GM10248 (cell line): ENCODE data around the gene CRIM1.

Experiments used
- CTCF ChIA-PET: fragments of 300-600 bp; sonication (Branson Sonifier 250); formaldehyde crosslinking; extraction: SDS; loops from one replicate; lab custom pipeline; 2021; ENCODE audit warnings: antibody characterized with exemption; lab: Yijun Ruan, JAX
- POLR2A ChIA-PET: fragments of 350-650 bp; sonication (Branson Sonifier 250); formaldehyde crosslinking; extraction: SDS; loops from one replicate; lab custom pipeline; 2020; ENCODE audit warnings: antibody characterized with exemption; lab: Yijun Ruan, JAX
- DNase-seq: peaks from one replicate; pipeline ENCODE4 v3.0.0; 2012; ENCODE audit errors: extremely low spot score
- TF ChIP-seq, protein P1 (sequence below): IDR thresholded peaks from 2 replicates; pipeline ENCODE4 v1.5.1; 2012; ENCODE audit warnings: mild to moderate bottlenecking, low read depth; ENCODE audit errors: extremely low read depth, missing control alignments, control extremely low read depth

CRIM1 gene

DNA sequence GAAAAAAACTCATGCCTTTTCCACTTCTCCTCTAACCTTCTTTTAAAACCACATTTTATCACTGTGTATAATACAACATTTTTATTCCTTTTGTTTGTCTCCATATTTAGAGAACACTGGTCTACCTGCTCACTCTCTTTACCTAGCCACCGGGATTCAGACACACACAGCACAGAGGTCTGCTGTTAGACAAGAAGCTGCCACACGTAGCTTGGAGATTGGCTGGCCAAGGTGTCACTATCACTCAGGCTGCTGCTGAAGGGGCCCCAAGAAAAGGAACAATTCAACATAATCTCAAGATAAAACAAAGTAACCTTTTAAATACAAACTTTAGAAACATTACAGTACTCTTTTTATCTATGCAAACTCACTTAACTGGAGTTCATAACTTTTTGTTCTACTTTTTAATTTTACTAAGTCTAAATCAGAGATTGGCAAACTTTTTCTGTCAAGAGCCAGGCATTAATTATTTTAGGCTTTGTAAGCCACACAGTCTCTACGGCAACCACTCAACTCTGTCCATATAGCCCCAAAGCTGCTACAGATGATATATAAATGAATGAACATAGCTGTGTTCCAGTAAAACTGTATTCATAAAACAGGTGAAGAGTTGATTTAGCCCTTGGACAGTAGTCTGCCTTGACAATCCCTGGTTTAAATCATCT, 216.6 kb downstream of the CRIM1 start:
- CTCF ChIA-PET: no interaction called here
- TF ChIP-seq, protein P1, sequence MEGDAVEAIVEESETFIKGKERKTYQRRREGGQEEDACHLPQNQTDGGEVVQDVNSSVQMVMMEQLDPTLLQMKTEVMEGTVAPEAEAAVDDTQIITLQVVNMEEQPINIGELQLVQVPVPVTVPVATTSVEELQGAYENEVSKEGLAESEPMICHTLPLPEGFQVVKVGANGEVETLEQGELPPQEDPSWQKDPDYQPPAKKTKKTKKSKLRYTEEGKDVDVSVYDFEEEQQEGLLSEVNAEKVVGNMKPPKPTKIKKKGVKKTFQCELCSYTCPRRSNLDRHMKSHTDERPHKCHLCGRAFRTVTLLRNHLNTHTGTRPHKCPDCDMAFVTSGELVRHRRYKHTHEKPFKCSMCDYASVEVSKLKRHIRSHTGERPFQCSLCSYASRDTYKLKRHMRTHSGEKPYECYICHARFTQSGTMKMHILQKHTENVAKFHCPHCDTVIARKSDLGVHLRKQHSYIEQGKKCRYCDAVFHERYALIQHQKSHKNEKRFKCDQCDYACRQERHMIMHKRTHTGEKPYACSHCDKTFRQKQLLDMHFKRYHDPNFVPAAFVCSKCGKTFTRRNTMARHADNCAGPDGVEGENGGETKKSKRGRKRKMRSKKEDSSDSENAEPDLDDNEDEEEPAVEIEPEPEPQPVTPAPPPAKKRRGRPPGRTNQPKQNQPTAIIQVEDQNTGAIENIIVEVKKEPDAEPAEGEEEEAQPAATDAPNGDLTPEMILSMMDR: no peak
- DNase-seq: no peak
- POLR2A ChIA-PET: no interaction called here

DNA sequence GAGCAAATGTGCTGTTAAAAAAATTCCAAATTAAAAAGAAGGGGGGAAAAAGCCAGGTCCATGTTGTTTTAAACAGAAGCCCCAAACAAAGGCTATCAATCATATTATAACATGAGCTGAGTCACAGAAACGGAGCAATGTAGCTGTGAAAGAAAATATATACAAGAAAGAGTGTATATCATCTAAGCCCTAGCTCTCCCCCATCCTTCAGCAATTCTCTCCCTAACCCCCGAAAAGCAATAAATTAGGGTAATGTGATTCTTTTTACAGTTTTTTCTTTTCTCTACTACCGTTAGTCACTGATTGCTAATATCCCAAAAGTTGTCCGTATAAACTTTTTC, 217.1 kb downstream of the CRIM1 start:
- CTCF ChIA-PET: no interaction called here
- TF ChIP-seq, protein P1: no peak
- POLR2A ChIA-PET: no interaction called here
- no peak for DNase-seq

DNA sequence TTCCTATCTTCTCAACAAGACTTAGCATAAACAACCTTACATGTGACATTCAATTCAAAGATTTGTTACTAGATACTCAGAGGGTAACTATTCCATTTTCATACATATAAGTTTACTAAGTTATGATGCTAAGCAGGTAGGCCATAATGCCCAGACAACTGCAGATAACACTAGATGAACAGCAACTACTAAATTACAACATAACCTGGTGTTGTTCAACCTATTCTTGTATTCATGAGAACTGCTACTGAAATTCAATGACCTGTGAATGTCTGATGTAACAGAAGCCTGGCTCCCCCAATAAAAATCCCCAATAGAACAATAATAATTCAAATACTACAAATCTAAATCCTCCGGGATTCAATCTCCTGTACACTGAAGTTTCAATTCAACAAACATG, 217.6 kb downstream of the CRIM1 start:
- POLR2A ChIA-PET: no interaction called here
- TF ChIP-seq, protein P1: no peak
- CTCF ChIA-PET: no interaction called here
- DNase-seq: no peak

DNA sequence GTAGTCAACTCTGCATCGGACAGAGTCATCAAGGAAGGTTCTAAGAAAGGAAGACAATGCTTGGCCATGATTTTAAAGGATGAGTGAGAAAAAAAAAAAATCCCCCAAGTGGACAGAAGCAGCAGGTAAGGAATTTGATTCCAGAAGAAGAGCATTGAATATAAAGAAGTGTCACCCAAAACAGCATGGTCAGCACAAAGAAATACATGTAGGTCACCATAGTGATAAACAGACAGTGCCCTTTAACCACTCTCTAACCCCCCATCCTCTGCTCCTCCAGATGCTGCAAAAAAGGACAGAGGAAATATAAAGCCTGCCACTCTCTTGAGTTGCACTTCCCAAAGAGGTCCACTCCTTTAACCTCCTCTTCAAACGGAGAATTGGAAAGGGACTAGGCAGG, 219.0 kb downstream of the CRIM1 start:
- CTCF ChIA-PET: no interaction called here
- POLR2A ChIA-PET: no interaction called here
- DNase-seq: no peak
- TF ChIP-seq, protein P1: no peak

DNA sequence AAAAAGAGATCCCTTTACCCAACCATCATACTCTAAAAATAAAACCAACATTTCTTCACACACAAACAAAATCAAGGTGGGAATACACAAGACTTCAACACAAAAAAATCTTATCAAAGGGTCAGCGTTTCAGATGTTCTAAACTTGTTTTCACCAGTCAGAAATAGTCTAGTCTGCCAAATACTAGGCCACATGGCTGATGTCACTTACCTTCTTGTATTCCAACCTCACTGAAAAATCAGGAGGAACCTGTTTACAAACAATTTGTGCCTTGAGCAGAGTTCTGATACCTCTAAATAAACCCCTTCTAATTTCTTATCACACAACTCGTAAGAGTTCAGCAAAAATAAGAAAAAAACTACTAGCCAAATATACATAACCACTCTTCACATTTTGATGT, 222.3 kb downstream of the CRIM1 start:
- ChIA-PET CTCF (interaction anchor here (0.9 kb wide), 1 partner anchor 32 kb away, joined by 3 read pairs; no protein-coding TSS in a partner anchor), POLR2A (no interaction called here)
- TF ChIP-seq, protein P1: no peak
- DNase-seq: no peak

DNA sequence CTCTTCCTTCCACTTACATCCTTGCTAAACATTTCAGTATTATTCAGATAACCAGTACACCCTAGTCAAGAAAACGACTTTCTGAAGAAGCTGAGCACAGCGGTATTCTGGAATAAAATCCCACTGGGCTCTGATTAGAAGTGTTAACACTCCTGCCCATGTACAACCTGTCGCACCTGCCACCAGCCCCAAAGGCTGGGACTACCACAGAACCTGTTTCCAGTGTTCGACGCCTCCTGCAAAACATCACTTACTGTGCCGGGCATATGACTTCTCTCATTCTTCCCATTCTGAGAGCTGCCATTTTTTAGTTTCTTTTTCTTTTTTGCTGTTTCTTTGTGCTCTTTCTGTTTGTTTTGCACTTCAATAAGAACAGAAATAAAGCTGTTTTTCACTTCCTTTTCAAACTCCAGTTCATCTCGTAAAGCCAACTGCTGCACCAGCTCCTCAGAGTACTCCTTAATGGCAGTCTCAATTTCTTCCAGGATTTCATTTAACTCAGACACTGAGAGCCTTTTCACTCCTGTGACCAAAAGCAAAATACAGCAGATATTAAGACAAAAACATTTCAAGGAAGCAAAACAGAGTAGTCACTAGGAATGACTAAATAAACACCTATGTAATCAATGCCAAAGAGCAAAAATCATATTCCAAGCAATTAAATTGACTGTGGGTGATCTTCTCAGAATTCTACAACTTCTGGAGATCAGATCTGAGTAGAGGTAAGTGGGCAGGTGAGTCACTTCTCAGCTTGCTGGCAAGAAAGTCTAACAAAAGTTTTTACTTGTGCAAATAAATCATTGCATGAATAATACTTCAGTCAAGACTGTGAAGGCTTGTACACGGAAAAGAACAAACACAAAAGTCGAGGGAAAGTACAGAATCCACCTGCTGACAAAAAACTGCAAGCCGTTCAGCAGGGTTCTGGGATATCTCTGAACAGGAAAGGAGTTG, 223.0 kb downstream of the CRIM1 start:
- CTCF ChIA-PET: interaction anchor here (0.9 kb wide), 1 partner anchor 33 kb away, joined by 3 read pairs; no protein-coding TSS in a partner anchor
- TF ChIP-seq, protein P1: no peak
- POLR2A ChIA-PET: no interaction called here
- peak; percentile 18 for DNase-seq
